ENCODE results near the gene ATP1A2.

The ATP1A2 gene

DNA sequence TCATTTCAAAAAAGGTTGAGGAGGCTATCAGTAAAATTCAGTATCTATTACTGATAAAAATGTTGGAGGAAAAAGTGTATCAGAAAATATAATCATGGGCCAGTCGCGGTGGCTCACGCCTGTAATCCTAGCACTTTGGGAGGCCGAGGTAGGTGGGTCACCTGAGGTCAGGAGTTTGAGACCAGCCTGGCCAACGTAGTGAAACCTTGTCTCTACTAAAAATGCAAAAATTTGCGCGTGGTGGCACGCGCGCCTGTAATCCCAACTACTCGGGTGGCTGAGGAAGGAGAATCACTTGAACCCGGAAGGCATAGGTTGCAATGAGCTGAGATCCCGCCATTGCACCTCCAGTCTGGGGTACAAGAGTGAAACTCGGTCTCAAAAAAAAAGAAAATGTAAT is 30.5 kb downstream of the ATP1A2 start:
- Histone ChIP-seq H3K4me3 (ENCODE audit: low read depth, low read length, poor library complexity, severe bottlenecking) (no peak overlapping the region), H3K36me3 (ENCODE audit: insufficient read depth, low read length) (no peaks in the 10 kb centered on the region), H3K4me1 (ENCODE audit: insufficient read depth, low read length, severe bottlenecking) (no peaks in the 10 kb centered on the region), H3F3A (ENCODE audit: insufficient read depth, low read length) (no peaks in the 10 kb centered on the region), H3K27me3 (ENCODE audit: insufficient read depth, low read length) (no peaks in the 10 kb centered on the region), H3K9ac (ENCODE audit: low read length) (no peak overlapping the region), H3K27ac (ENCODE audit: low read depth, low read length, poor library complexity, severe bottlenecking) (no peak overlapping the region), H2AFZ (ENCODE audit: low read length) (no peak overlapping the region), H3K4me2 (ENCODE audit: low read length) (no peak overlapping the region), H4K20me1 (ENCODE audit: insufficient read depth, low read length) (no peaks in the 10 kb centered on the region), H3K9me3 (ENCODE audit: low read length) (no peaks in the 10 kb centered on the region), H3K9me2 (ENCODE audit: low read depth, low read length) (no peaks in the 10 kb centered on the region), H3K79me2 (ENCODE audit: insufficient read depth, low read length) (no peaks in the 10 kb centered on the region)
- TF ChIP-seq, protein P1, sequence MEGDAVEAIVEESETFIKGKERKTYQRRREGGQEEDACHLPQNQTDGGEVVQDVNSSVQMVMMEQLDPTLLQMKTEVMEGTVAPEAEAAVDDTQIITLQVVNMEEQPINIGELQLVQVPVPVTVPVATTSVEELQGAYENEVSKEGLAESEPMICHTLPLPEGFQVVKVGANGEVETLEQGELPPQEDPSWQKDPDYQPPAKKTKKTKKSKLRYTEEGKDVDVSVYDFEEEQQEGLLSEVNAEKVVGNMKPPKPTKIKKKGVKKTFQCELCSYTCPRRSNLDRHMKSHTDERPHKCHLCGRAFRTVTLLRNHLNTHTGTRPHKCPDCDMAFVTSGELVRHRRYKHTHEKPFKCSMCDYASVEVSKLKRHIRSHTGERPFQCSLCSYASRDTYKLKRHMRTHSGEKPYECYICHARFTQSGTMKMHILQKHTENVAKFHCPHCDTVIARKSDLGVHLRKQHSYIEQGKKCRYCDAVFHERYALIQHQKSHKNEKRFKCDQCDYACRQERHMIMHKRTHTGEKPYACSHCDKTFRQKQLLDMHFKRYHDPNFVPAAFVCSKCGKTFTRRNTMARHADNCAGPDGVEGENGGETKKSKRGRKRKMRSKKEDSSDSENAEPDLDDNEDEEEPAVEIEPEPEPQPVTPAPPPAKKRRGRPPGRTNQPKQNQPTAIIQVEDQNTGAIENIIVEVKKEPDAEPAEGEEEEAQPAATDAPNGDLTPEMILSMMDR (IDR thresholded peaks at IDR 0.05; ENCODE audit: low read length), result no peak

DNA sequence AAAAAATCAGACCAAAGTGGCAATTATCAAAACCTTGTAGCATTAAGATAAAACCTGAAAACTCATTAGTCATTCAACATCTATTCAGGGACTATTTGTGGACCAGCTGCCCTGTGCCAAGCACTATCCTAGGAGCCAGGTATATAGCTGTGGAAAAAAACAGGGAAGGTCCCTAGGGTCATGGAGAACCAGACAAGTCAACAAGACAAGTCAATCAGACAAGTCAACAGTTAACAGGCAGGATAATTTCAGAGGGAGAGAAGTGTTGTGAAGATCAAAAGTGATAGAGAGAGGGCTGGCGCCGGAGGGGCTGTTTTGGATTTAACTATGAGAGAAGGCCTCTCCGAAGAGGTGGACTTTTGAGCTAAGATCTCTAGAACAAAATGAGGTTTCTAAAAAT is 32.6 kb downstream of the ATP1A2 start:
- no peak overlapping the region for H3K9ac ChIP-seq (ENCODE audit: low read length)
- H3K4me1 ChIP-seq (ENCODE audit: insufficient read depth, low read length, severe bottlenecking), result no peaks in the 10 kb centered on the region
- H3K27ac ChIP-seq (ENCODE audit: low read depth, low read length, poor library complexity, severe bottlenecking), result no peak overlapping the region
- H3F3A ChIP-seq (ENCODE audit: insufficient read depth, low read length), result no peaks in the 10 kb centered on the region
- no peak overlapping the region for H2AFZ ChIP-seq (ENCODE audit: low read length)
- H3K27me3 ChIP-seq (ENCODE audit: insufficient read depth, low read length), result no peaks in the 10 kb centered on the region
- H3K4me3 ChIP-seq (ENCODE audit: low read depth, low read length, poor library complexity, severe bottlenecking), result no peak overlapping the region
- no peak for TF ChIP-seq EZH2 (IDR thresholded peaks at IDR 0.05; ENCODE audit: borderline replicate concordance, low read length)
- TF ChIP-seq, protein P1 (IDR thresholded peaks at IDR 0.05; ENCODE audit: low read length), result no peak
- H3K9me2 ChIP-seq (ENCODE audit: low read depth, low read length), result no peaks in the 10 kb centered on the region
- no peaks in the 10 kb centered on the region for H3K9me3 ChIP-seq (ENCODE audit: low read length)
- no peaks in the 10 kb centered on the region for H4K20me1 ChIP-seq (ENCODE audit: insufficient read depth, low read length)
- no peaks in the 10 kb centered on the region for H3K79me2 ChIP-seq (ENCODE audit: insufficient read depth, low read length)
- no peaks in the 10 kb centered on the region for H3K36me3 ChIP-seq (ENCODE audit: insufficient read depth, low read length)
- H3K4me2 ChIP-seq (ENCODE audit: low read length), result no peak overlapping the region

DNA sequence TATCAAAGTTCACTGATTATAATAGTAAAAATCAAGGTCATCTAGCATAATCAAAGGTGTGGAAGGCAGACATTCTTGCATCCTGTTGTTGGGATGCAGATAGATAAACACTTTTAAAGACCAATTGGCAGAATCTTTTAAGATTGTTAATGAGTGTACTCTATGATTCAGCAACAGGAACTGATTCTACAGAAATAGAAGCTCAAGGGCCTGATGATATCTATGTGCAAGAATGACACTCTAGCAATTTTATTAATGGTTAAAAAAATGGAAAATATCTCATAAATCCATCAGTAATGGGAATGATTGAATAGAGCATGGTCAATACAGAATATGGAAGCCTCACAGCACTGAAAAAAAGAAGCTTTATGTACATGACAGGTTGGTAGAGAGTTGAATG is 33.7 kb downstream of the ATP1A2 start:
- no peak overlapping the region for H3K4me3 ChIP-seq (ENCODE audit: low read depth, low read length, poor library complexity, severe bottlenecking)
- no peak overlapping the region for H2AFZ ChIP-seq (ENCODE audit: low read length)
- no peaks in the 10 kb centered on the region for H3K9me2 ChIP-seq (ENCODE audit: low read depth, low read length)
- H3K9me3 ChIP-seq (ENCODE audit: low read length), result no peaks in the 10 kb centered on the region
- H3K4me1 ChIP-seq (ENCODE audit: insufficient read depth, low read length, severe bottlenecking), result no peaks in the 10 kb centered on the region
- no peaks in the 10 kb centered on the region for H3K27me3 ChIP-seq (ENCODE audit: insufficient read depth, low read length)
- H3K79me2 ChIP-seq (ENCODE audit: insufficient read depth, low read length), result no peaks in the 10 kb centered on the region
- no peak overlapping the region for H3K9ac ChIP-seq (ENCODE audit: low read length)
- H4K20me1 ChIP-seq (ENCODE audit: insufficient read depth, low read length), result no peaks in the 10 kb centered on the region
- no peak overlapping the region for H3K27ac ChIP-seq (ENCODE audit: low read depth, low read length, poor library complexity, severe bottlenecking)
- H3K4me2 ChIP-seq (ENCODE audit: low read length), result no peak overlapping the region
- no peaks in the 10 kb centered on the region for H3F3A ChIP-seq (ENCODE audit: insufficient read depth, low read length)
- TF ChIP-seq, protein P1 (IDR thresholded peaks at IDR 0.05; ENCODE audit: low read length), result no peak
- no peaks in the 10 kb centered on the region for H3K36me3 ChIP-seq (ENCODE audit: insufficient read depth, low read length)
